Tibial artery (tissue), 4 donors: Measurements from ENCODE around the gene CYLD.

Experiments
- DNase-seq, 2 donors: peaks; one replicate each; pipeline ENCODE4 v3.0.0-alpha.2; 2019
- H3K27ac ChIP-seq, 2 donors: fragments of 200-600 bp; sonication (generic) in 1 of 2; 1 replicate in 1 of 2; 2 replicates in 1 of 2; pipeline ENCODE4 v1.5.1; 2018 to 2019; ENCODE audit warnings: mild to moderate bottlenecking in 1 of 2
- H3K27me3 ChIP-seq, 2 donors: fragments of 200-600 bp; sonication (generic) in 1 of 2; one replicate each; pipeline versions ENCODE4 v1.5.1 to v1.6.0; 2016 to 2019
- H3K36me3 ChIP-seq, 3 donors: fragments of 200-600 bp; sonication (generic) in 2 of 3; one replicate each; pipeline ENCODE4 v1.5.1; 2016 to 2019; ENCODE audit warnings: mild to moderate bottlenecking in 2 of 3
- H3K4me1 ChIP-seq, 4 donors: fragments of 200-600 bp; sonication (generic) in 2 of 4; 1 replicate in 3 of 4; 2 replicates in 1 of 4; pipeline ENCODE4 v1.5.1; 2016 to 2019
- H3K4me3 ChIP-seq, 2 donors: fragments of 200-600 bp; sonication (generic) in 1 of 2; 1 replicate in 1 of 2; 2 replicates in 1 of 2; pipeline ENCODE4 v1.5.1; 2018 to 2019; ENCODE audit warnings: mild to moderate bottlenecking in 2 of 2
- H3K9me3 ChIP-seq, 3 donors: fragments of 200-600 bp; sonication (generic) in 1 of 3; one replicate each; pipeline ENCODE4 v1.5.1; 2016 to 2019
- intact Hi-C: fragments of 100-400 bp; cut with DNase I; formaldehyde crosslinking; loops from one replicate; pipeline ENCODE4 v1.15.0; 2023; ENCODE audit warnings: low total_unique reads
- TF ChIP-seq, protein P1 (sequence below), 2 experiments: fragments of 200-600 bp in 1 of 2; fragments of 450-650 bp in 1 of 2; IDR thresholded peaks; one replicate each; pipeline ENCODE4 v1.5.1; 2017 to 2019; ENCODE audit warnings: antibody characterized with exemption in 2 of 2, mild to moderate bottlenecking in 1 of 2, moderate library complexity in 1 of 2

The CYLD gene

DNA sequence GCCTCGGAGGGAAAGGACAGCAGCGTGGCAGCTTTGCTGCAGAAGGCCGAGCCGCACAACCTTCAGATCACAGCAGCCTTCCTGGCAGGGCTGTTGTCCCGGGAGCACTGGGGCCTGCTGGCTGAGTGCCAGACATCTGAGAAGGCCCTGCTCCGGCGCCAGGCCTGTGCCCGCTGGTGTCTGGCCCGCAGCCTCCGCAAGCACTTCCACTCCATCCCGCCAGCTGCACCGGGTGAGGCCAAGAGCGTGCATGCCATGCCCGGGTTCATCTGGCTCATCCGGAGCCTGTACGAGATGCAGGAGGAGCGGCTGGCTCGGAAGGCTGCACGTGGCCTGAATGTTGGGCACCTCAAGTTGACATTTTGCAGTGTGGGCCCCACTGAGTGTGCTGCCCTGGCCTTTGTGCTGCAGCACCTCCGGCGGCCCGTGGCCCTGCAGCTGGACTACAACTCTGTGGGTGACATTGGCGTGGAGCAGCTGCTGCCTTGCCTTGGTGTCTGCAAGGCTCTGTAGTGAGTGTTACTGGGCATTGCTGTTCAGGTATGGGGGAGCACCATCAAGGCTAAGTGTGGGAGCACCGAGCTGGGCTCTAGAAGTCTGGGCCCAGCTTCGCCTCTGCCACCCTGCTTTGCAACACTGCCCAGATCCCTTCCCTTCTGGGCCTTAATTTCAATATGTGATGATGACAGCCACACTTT is 29.9 kb upstream of the CYLD start:
- no peak for DNase-seq
- H3K27ac ChIP-seq, result no peak overlapping the region

GRCh38 chr16:50712560-50712898 is 29.4 kb upstream of the CYLD start:
- DNase-seq, result no peak
- no peaks in the 10 kb centered on the region for H3K9me3 ChIP-seq
- H3K27ac ChIP-seq, result no peak overlapping the region
- no peaks in the 10 kb centered on the region for H3K27me3 ChIP-seq
- TF ChIP-seq, protein P1, sequence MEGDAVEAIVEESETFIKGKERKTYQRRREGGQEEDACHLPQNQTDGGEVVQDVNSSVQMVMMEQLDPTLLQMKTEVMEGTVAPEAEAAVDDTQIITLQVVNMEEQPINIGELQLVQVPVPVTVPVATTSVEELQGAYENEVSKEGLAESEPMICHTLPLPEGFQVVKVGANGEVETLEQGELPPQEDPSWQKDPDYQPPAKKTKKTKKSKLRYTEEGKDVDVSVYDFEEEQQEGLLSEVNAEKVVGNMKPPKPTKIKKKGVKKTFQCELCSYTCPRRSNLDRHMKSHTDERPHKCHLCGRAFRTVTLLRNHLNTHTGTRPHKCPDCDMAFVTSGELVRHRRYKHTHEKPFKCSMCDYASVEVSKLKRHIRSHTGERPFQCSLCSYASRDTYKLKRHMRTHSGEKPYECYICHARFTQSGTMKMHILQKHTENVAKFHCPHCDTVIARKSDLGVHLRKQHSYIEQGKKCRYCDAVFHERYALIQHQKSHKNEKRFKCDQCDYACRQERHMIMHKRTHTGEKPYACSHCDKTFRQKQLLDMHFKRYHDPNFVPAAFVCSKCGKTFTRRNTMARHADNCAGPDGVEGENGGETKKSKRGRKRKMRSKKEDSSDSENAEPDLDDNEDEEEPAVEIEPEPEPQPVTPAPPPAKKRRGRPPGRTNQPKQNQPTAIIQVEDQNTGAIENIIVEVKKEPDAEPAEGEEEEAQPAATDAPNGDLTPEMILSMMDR (IDR thresholded peaks at IDR 0.05), result no peak
- no peaks in the 10 kb centered on the region for H3K36me3 ChIP-seq
- H3K4me3 ChIP-seq, result no peak overlapping the region
- peaks cover 0 to 7% (median 2%) of the 10 kb centered on the region in 4 donors for H3K4me1 ChIP-seq
- intact Hi-C loops, result no loop called here

More for the DNA sequence above, 29.9 kb upstream of the CYLD start:
- Histone ChIP-seq H3K4me1 (peaks cover 0 to 7% (median 2%) of the 10 kb centered on the region in 4 donors), H3K4me3 (no peak overlapping the region), H3K9me3 (no peaks in the 10 kb centered on the region), H3K27me3 (no peaks in the 10 kb centered on the region), H3K36me3 (no peaks in the 10 kb centered on the region)
- TF ChIP-seq, protein P1 (IDR thresholded peaks at IDR 0.05), result no peak
- intact Hi-C loops, result no loop called here

DNA sequence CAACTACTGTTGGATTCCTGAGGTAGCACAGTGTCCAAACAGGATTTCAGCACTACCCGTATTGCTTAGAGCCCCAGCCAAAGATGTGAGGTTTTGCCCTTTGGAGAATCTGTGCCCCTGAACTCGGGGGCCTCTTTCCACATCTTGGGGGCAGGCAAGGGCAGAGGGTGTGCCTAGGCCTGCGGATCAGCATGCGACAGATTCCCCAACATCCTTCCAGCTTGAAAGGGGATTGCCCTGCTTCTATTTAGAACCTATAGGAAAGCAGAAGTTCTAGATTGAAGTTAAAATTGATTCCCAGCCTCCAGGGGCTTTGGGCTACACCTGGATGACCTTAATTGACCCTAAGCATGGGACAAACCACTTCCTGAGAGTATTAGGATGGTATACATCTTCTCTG is 28.9 kb upstream of the CYLD start:
- no peaks in the 10 kb centered on the region for H3K9me3 ChIP-seq
- no peak overlapping the region for H3K4me3 ChIP-seq
- intact Hi-C loops, result no loop called here
- TF ChIP-seq, protein P1 (IDR thresholded peaks at IDR 0.05), result no peak
- no peaks in the 10 kb centered on the region for H3K27me3 ChIP-seq
- no peak for DNase-seq
- H3K4me1 ChIP-seq, result peaks cover 0 to 7% (median 2%) of the 10 kb centered on the region in 4 donors
- H3K27ac ChIP-seq, result no peak overlapping the region
- H3K36me3 ChIP-seq, result no peaks in the 10 kb centered on the region

- no peak overlapping the region for H3K27ac ChIP-seq
- TF ChIP-seq, protein P1 (IDR thresholded peaks at IDR 0.05), result no peak
- H3K4me3 ChIP-seq, result no peak overlapping the region
- intact Hi-C loops, result no loop called here
- no peak for DNase-seq
- H3K27me3 ChIP-seq, result no peaks in the 10 kb centered on the region
- no peaks in the 10 kb centered on the region for H3K9me3 ChIP-seq
- H3K4me1 ChIP-seq, result peaks cover 0 to 1% (median 0%) of the 10 kb centered on the region in 4 donors
- H3K36me3 ChIP-seq, result no peaks in the 10 kb centered on the region
Measured at GRCh38 chr16:50717091-50717490, 24.8 kb upstream of the CYLD start.

DNA sequence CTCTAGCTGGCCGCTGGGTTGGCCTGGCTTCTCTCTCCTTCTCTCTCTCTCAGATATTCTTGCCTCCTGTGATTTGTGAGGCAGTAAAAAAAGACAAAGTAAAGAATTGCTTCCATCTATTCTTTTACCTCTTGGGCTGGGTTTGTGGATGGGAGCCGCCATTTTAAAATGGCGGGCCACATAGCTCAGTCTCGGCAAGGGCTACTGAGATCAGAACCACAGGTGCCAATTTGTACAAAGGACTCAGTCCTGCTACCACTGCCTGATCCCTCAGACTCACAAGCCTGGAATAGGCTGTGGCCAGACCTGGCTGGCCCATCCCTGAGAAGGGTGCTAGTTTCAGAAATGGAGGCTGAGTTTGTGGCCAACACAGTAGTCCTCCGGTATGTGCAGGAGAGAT is 24.4 kb upstream of the CYLD start:
- H3K9me3 ChIP-seq, result no peaks in the 10 kb centered on the region
- no peaks in the 10 kb centered on the region for H3K4me1 ChIP-seq
- H3K4me3 ChIP-seq, result no peak overlapping the region
- DNase-seq, result no peak
- TF ChIP-seq, protein P1 (IDR thresholded peaks at IDR 0.05), result no peak
- H3K27ac ChIP-seq, result no peak overlapping the region
- no peaks in the 10 kb centered on the region for H3K27me3 ChIP-seq
- H3K36me3 ChIP-seq, result no peaks in the 10 kb centered on the region
- intact Hi-C loops, result no loop called here
